LNCaP clone FGC (cell line): ENCODE results near the gene RCBTB2.

Experiments
- DNase-seq: peaks from one replicate; pipeline ENCODE4 v3.0.0-alpha.2; 2011; ENCODE audit warnings: low read depth
- H3K4me3 ChIP-seq: 2 replicates; pipeline ENCODE4 v1.5.1; 2011; ENCODE audit warnings: mild to moderate bottlenecking, low read depth, low read length, control low read depth
- TF ChIP-seq, protein P1 (sequence below): IDR thresholded peaks from 2 replicates; pipeline ENCODE4 v1.5.1; 2012; ENCODE audit warnings: mild to moderate bottlenecking; ENCODE audit not compliant: control insufficient read depth, insufficient read depth; ENCODE audit errors: extremely low read depth

The RCBTB2 gene

DNA sequence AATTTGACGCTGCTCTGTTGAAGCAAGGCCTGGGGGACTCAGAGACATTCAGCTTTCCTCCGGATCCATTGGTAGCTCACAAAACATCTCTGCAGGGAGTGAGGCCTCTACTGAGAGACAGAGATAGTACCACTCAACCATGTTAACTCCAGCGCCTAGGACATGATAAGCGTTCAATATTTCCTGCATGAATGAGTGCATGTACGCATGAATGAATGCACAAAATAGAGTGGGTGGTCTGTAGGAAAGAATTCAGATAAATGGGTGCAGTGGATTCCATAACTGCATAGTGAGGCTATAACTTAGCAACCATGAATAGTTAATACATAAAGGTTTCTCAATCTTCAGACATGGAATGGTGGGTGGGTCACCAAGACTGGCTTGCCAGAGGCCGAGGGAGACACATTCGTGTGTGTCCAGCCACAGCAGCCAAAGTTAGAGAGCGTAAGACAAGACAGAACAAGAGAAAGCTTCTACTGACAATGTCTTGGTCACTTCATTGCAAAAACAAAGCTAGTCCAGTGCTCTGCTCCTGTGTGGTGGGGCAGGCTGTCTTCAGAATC, 36.3 kb upstream of the RCBTB2 start:
- no peak for DNase-seq
- TF ChIP-seq, protein P1, sequence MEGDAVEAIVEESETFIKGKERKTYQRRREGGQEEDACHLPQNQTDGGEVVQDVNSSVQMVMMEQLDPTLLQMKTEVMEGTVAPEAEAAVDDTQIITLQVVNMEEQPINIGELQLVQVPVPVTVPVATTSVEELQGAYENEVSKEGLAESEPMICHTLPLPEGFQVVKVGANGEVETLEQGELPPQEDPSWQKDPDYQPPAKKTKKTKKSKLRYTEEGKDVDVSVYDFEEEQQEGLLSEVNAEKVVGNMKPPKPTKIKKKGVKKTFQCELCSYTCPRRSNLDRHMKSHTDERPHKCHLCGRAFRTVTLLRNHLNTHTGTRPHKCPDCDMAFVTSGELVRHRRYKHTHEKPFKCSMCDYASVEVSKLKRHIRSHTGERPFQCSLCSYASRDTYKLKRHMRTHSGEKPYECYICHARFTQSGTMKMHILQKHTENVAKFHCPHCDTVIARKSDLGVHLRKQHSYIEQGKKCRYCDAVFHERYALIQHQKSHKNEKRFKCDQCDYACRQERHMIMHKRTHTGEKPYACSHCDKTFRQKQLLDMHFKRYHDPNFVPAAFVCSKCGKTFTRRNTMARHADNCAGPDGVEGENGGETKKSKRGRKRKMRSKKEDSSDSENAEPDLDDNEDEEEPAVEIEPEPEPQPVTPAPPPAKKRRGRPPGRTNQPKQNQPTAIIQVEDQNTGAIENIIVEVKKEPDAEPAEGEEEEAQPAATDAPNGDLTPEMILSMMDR, result no peak
- H3K4me3 ChIP-seq, result no peak overlapping the region

DNA sequence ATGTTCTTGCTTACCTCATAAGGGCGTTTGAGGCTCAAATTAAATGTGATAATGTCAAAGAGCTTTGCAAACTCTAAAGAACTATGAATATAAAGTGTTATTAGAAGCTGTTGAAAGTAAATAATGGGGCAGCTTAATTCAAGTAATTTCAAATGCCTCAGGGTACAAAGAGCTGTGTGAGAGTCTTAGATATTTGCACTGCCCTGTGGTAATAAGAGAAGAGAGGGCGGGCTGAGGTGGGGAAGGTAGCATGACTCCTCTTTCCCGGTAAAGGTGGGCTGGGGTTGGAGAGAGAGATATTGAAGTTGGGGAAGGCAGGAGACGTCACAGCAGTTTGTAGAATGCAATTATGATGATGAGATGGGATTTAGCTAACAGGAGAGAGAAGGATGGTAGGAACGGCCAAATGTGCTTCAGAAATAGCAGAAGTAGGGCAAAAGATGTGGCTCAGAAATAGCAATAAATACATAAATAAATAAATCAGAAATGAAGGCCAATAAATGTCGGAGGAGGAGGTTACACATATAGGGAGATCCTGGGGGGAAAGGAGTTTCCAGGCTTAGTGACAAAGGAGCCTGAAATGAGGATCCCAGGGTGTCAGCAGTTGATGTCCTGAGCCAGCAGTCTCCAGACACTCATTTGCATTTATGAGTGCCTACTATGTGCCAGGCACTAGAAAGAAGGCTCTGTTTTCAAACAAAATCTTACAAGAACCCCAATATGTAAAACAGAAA, 35.7 kb upstream of the RCBTB2 start:
- H3K4me3 ChIP-seq, result no peak overlapping the region
- no peak for DNase-seq
- TF ChIP-seq, protein P1, result no peak

DNA sequence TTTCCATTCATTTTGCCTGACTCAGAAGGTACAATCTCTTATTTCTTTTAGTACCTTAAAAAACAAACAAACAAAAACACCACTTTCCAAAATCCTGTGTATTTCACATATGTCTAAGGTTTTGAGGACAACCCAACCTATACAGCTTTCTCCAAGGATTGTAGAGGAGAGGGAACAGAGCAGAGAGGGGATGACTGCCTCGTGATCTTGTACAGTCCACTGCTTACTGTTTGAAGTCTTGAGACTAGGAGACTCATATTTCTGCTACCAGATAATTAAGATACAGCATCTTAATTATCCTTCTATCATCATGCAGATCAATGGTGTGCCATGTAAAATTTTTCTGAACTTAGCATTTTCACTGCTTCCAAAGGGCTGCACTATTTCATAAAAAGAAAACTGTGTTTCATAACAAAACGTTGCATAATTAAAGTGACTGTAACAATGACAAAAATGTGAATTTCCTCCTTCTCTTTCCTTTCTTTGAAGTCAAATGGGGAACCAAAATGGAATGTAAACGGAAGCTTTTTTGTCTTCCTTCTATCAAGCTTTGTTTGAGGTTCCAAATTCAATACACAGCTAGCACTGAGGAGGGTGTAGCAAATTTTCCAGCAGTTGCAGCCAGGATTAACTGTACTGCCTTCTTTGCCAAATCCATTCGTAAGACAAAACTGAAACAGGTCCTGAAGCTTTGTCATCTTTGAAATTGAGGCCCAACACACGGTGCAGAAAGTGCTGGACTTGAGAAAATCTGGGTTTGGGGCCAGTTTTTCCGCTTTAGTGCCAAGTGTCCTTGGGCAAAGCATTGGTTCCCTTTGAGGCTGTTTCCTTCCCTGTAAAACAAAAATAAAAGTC, 34.9 kb upstream of the RCBTB2 start:
- TF ChIP-seq, protein P1, result no peak
- DNase-seq, result no peak
- H3K4me3 ChIP-seq, result no peak overlapping the region

DNA sequence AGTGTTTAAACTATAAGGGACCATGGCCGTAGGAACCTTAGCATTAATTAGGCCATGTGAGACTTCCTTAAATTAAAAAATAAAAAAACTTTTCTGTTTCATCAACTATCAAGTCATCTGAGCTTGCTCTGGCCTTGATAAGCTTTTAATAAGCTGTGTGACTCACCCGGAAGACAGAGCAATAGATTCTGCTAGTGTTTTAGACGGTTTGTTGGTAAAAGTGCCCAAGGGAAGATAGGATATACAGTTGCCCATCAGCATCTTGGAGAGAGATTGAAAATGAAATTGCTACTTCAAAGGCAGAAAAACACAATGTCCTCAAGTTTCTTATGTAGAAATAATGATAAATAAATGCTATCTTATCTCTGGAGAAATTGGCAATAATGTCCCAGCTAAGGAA, 31.2 kb upstream of the RCBTB2 start:
- TF ChIP-seq, protein P1, result no peak
- DNase-seq, result no peak
- no peak overlapping the region for H3K4me3 ChIP-seq

DNA sequence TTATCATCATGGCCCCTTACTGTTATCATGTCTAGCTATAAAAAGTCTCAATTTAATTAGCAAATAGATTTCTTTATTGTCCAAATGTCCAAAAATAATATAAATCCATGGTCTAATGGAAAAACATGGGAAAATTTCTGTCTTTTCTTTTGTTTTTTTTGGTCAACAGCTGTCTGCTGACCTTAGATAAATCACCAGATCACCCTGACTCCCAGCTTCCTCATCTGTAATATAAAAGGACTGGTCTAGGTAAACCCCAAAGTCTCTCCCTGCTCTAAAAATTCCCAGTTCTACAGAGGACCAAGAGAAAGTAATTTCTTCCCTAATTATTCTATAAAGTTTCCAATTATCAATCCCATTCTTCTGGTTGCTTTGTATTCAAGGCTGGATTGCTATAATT, 30.7 kb upstream of the RCBTB2 start:
- TF ChIP-seq, protein P1, result no peak
- no peak for DNase-seq
- no peak overlapping the region for H3K4me3 ChIP-seq

DNA sequence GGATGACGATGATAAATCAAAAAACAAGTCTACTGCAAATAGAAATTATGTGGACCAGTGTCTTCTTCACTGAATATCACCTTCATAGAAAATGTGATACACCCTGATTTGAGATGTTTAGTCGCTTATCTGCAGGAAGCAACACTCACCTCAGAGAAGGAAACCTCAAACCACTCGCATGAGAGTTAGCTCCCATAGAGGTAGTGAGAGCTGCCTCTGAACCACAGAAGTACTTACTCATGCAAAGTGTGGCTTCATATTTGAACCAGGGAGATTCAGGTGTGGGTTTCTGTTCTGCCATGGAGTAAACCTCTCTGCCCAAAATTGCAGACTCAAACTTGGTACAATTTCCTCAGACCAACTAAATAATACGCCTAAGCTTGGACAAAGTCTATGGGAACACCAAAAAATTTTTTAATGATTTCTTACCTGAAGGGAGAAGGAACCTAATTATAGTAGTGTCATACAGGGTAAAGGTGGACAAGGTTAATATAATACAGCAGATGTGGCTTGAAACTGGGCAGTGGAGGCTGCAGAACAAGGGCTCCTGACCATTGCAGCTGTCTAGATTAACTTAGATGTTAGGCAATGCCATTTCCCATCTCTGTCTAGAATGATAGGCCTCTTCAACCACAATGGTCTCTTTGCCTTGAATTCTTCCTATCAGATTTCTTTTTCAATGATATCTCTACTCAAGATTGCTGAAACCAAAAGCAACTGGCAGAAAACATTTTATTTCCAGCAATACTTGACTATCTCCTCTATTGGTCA, 29.6 kb upstream of the RCBTB2 start:
- no peak overlapping the region for H3K4me3 ChIP-seq
- no peak for DNase-seq
- TF ChIP-seq, protein P1, result no peak
